Effector CD8-positive, alpha-beta T cell (primary cell): Measurements from ENCODE around the gene PRMT7.
A peak's percentile ranks its signal among the peaks of the same experiment; 100 is the strongest.

Source experiments
- DNase-seq: peaks from one replicate; lab custom pipeline; 2025; lab: John Stamatoyannopoulos, UW

PRMT7 gene

DNA sequence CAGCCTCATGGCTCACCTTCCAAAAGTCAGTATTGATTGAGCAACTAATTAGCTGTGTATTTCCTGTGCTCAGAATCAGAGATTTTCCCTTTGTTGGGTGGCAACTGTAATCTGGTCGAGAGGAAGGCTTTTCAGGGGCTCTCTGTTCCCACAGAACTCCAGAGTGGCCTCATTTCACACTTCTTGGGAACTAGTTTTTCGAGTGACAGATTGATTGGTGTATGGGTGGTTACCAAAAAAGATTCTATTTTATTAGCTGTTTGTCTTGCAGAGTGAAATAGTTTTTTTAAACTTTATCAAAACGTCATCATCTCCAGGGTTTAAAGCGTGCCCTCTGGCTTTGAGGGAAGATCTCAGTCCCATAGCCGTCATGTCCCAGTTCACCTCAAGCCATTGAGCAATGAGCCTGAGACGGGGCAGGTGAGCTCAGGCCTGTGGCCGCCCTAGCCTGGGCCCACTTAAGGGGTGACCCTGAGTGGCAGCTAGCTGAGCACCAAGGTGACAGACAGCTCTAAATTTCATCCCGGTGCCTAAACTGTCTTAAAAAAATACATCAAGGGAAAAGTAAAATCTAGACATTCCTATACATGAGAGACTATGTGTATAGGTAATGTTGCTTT lies 84.5 kb downstream of the PRMT7 start:
- DNase-seq, result no peak

GRCh38 chr16:68395815-68396214 lies 85.0 kb downstream of the PRMT7 start:
- DNase-seq, result no peak

DNA sequence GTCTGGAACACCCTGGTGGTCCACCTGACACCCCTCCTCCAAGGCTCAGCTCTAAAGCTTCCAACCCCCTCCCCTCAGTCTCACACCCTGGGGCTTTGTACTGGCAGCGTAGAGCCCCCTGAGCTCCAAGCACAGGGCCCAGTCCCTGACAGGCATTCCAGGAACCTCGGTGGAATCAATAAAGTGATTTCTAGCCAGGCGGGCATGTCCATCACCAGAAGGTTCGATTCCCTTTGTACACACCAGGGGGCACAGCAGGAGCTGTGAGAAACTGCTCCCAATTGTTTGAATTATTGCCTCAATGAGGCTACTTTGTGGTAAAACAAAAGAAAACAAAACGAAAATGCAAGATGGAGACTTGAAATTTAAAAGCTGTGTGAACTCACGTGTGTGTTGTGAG lies 85.7 kb downstream of the PRMT7 start:
- DNase-seq, result peak; percentile 19

GRCh38 chr16:68397710-68398201 lies 86.9 kb downstream of the PRMT7 start:
- DNase-seq, result no peak

- no peak for DNase-seq
These were observed 88.6 kb downstream of the PRMT7 start for GRCh38 chr16:68399456-68399855.

GRCh38 chr16:68400083-68400923 lies 89.5 kb downstream of the PRMT7 start:
- no peak for DNase-seq

GRCh38 chr16:68400924-68401460 lies 90.2 kb downstream of the PRMT7 start:
- DNase-seq, result no peak

DNA sequence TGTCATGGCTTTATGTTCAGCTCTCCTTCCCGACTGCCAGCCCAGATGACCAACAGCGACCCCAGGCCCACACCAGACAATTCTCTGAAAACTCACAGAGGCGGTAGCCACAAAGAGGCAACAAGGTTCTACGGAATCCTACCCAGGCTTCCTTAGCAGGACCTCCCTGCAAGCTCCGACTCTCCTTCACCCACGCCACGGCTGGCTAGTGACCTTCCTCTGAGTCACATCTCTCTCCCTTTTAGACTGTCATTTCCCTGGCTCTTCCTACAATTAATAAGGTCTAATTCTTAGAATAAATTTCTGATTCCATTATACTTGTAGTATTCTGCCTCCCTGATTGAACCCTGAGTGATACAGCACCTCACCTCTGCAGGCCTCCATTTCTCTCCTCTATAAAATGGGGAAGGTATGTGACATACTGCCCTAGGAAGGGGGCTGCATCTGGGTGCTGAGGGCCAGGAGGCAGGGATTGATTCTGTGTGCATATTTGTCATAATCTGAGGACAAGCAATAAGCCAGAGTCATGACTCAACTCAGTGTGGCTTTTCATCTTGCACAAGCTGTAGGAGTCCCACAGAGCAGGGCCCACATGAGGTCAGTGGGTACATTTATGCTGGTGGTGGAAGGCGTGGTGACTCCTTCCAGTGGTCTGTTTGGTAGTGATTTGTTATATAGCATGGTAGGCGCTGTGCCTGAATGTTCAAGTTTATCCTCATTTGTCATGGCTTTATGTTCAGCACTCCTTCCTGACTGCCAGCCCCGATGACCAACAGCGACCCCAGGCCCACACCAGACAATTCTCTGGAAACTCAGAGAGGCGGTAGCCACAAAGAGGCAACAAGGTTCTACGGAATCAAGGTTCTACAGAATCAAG lies 91.3 kb downstream of the PRMT7 start:
- DNase-seq, result no peak

DNA sequence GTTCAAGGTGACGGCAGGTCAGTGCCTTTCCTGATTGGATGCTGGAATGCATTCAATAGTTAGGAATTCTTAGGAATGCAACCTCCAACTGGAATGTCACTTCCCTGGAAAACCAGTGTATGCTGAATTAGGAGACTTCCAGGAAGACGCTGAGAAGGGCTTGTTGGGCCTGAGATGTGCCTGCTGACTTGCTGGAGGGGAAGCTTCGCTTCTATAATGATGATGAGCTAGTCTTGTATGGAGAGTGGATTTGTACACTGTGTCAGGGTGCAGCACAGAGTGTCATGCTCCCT lies 91.9 kb downstream of the PRMT7 start:
- DNase-seq, result no peak

DNA sequence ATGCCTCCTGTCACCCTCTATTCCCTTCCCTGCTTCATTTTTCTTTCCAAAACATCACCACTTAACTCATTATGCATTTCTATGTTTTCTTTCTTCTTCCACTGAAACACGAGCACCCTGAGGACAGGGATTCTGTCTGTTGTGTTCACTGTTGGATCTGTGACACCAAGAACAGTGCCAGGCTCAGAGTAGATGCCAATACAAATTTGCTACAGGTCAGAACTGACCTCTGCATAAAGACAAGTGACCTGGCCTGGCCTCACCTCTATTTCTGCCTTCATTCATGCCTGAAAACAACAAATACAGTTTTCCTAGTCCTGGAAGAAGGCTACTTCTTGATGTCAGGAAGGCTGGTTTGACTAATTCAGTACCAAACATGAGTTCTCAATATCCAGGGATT lies 92.4 kb downstream of the PRMT7 start:
- no peak for DNase-seq

DNA sequence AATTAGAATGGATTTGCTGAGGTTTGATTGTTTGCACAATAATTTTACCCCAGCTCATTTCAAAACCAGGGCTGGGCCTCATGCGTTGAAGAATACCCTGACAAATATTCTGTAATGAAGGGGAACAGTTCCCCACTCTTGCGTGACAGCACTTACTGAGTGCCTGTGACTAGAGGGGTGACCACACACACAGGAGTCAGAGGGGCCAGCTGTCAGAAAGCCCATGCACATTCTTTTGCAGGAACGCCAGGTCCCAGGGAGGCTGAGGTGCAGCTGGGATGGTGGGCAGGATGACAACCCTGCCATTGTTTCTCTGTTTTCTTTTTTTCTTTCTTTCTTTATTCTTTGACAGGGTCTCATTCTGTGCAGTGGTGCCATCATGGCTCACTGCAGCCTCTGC lies 92.9 kb downstream of the PRMT7 start:
- no peak for DNase-seq

GRCh38 chr16:68404736-68405345 lies 94.0 kb downstream of the PRMT7 start:
- DNase-seq, result no peak

DNA sequence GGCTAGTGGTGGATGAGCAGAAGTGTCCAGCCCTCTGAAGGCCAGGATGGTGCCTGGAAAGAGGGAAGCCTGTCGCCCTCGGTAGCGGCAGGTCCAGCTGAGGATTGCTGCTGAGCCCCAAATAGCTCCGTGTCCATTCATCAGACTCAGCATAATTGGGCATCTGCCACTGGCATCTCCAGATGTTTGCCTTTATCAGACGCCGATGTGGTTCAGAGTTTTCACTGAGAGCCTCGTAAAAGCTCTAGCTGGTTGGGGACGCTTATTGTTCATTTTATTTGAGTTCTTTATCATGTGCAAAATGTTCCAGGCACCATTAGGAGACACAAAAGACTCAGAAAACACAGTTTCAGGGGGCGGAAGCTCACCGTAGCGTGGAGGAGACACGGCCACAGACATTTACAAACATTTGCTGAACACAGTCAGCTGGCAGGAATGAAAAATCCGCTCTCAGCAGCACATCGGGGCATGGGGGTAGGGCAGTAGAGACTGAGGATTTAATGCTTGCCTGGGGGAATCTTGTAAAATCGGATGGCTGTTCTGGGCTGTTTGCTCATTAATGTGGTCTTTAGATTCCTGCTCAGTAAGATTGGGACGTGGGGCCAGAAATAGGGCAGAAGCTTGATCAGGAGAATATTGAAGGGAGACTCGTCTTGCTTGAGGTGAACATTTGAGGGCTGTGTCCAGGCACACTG lies 95.8 kb downstream of the PRMT7 start:
- DNase-seq, result no peak
